Measurements from ENCODE around the gene RRAGA.

The RRAGA gene

GRCh38 chr9:19036611-19037010, 12.6 kb upstream of the RRAGA start:
- no peak for DNase-seq (ENCODE audit: low read depth)
- TF ChIP-seq CTCF (IDR thresholded peaks at IDR 0.05; ENCODE audit: insufficient read depth, low read depth, low read length, missing control alignments) = no peak
- no peak overlapping the region for H3K4me3 ChIP-seq (ENCODE audit: low read length)

GRCh38 chr9:19049917-19050636, 850 bp downstream of the RRAGA start:
- peak; percentile 25 for DNase-seq (ENCODE audit: low read depth)
- TF ChIP-seq CTCF (IDR thresholded peaks at IDR 0.05; ENCODE audit: insufficient read depth, low read depth, low read length, missing control alignments) = no peak
- peak overlapping the region; percentile 77 for H3K4me3 ChIP-seq (ENCODE audit: low read length)

GRCh38 chr9:19050637-19051591, 1.7 kb downstream of the RRAGA start:
- DNase-seq (ENCODE audit: low read depth) = peak; percentile 39
- H3K4me3 ChIP-seq (ENCODE audit: low read length) = peak overlapping the region; percentile 77
- TF ChIP-seq CTCF (IDR thresholded peaks at IDR 0.05; ENCODE audit: insufficient read depth, low read depth, low read length, missing control alignments) = no peak

GRCh38 chr9:19057033-19057432, 7.8 kb downstream of the RRAGA start:
- no peak overlapping the region for H3K4me3 ChIP-seq (ENCODE audit: low read length)
- no peak for DNase-seq (ENCODE audit: low read depth)
- no peak for TF ChIP-seq CTCF (IDR thresholded peaks at IDR 0.05; ENCODE audit: insufficient read depth, low read depth, low read length, missing control alignments)

- DNase-seq (ENCODE audit: low read depth) = no peak
- no peak for TF ChIP-seq CTCF (IDR thresholded peaks at IDR 0.05; ENCODE audit: insufficient read depth, low read depth, low read length, missing control alignments)
- H3K4me3 ChIP-seq (ENCODE audit: low read length) = no peak overlapping the region
Measured at GRCh38 chr9:19074229-19074628, 25.0 kb downstream of the RRAGA start.

- TF ChIP-seq CTCF (IDR thresholded peaks at IDR 0.05; ENCODE audit: insufficient read depth, low read depth, low read length, missing control alignments) = no peak
- peak; percentile 67 for DNase-seq (ENCODE audit: low read depth)
- no peak overlapping the region for H3K4me3 ChIP-seq (ENCODE audit: low read length)
Measured at GRCh38 chr9:19074836-19075235, 25.6 kb downstream of the RRAGA start.
